GM12878 (cell line): ENCODE data around the gene CHRM4. TPM values are rescaled to one million over a fixed set of nuclear protein-coding genes. Genes with fewer than 3 reads are reported as not detected.

Experiments used
- ATAC-seq: fragments of 200-7000 bp; cut with Tn5 transposase; 3 replicates; pipeline ENCODE4 v1.9.1; 2020; ENCODE audit warnings: mild to moderate bottlenecking, moderate library complexity
- BruUV-seq: library from RNA; stranded (reverse); fragments of 400-500 nt; replicated peaks from 2 replicates; lab custom pipeline; 2021; lab: Mats Ljungman, UMichigan
- CTCF ChIA-PET: fragments of 300-600 bp; sonication (Branson Sonifier 250); formaldehyde crosslinking; extraction: SDS; loops from one replicate; lab custom pipeline; 2021; ENCODE audit warnings: inconsistent platforms; lab: Yijun Ruan, JAX
- POLR2A ChIA-PET: fragments of 350-600 bp; formaldehyde crosslinking; extraction: SDS; loops from one replicate; lab custom pipeline; 2021; ENCODE audit warnings: inconsistent platforms; lab: Charles Lee
- RAD21 ChIA-PET: fragments of 300-600 bp; sonication (Branson Sonifier 250); formaldehyde crosslinking; loops from one replicate; lab custom pipeline; 2023; ENCODE audit warnings: antibody characterized with exemption; ENCODE audit not compliant: unreplicated experiment; lab: Charles Lee
- SMC1A ChIA-PET: fragments of 300-600 bp; sonication (Branson Sonifier 250); formaldehyde crosslinking; loops from one replicate; lab custom pipeline; 2023; ENCODE audit not compliant: unreplicated experiment, uncharacterized antibody; lab: Charles Lee
- DNase-seq: peaks from one replicate; pipeline ENCODE4 v3.0.0-alpha.2; 2011; ENCODE audit warnings: low read depth, low spot score
- FAIRE-seq: peaks from 3 replicates; lab custom pipeline; 2011; peaks lifted over from hg19 to GRCh38; lab: Jason Lieb, UNC
- H2AFZ ChIP-seq: 2 replicates; pipeline ENCODE4 v1.6.0; 2011; ENCODE audit warnings: low read depth, low read length, control low read depth; ENCODE audit not compliant: control insufficient read depth
- H3K27ac ChIP-seq: 2 replicates; pipeline ENCODE4 v1.5.1; 2011; ENCODE audit warnings: control low read depth; ENCODE audit not compliant: control insufficient read depth, insufficient read depth
- H3K27me3 ChIP-seq, 2 experiments: replicated peaks in 1 of 2; 2 replicates each; pipeline versions ENCODE4 v1.6.0 to v1.6.1; 2011; ENCODE audit warnings: low read length in 1 of 2; ENCODE audit not compliant: control insufficient read depth in 2 of 2, insufficient read depth in 2 of 2
- H3K36me3 ChIP-seq, 2 experiments: 2 replicates each; pipeline ENCODE4 v1.5.1; 2011; ENCODE audit warnings: low read length in 1 of 2; ENCODE audit not compliant: control insufficient read depth in 2 of 2, insufficient read depth in 2 of 2
- H3K4me1 ChIP-seq: 2 replicates; pipeline ENCODE4 v1.6.1; 2011; ENCODE audit warnings: mild to moderate bottlenecking, low read length, moderate library complexity, mixed read lengths; ENCODE audit not compliant: control insufficient read depth, insufficient read depth
- H3K4me2 ChIP-seq: 2 replicates; pipeline ENCODE4 v1.6.0; 2011; ENCODE audit warnings: control low read depth; ENCODE audit not compliant: control insufficient read depth, insufficient read depth
- H3K4me3 ChIP-seq: fragments of 200-600 bp; sonication (generic); 2 replicates; pipeline ENCODE4 v1.5.1; 2016
- H3K79me2 ChIP-seq: 2 replicates; pipeline ENCODE4 v1.6.0; 2011; ENCODE audit warnings: low read length; ENCODE audit not compliant: control insufficient read depth, insufficient read depth
- H3K9ac ChIP-seq: 2 replicates; pipeline ENCODE4 v1.8.0; 2011; ENCODE audit warnings: low read length, control low read depth, mixed read lengths; ENCODE audit not compliant: control insufficient read depth, insufficient read depth
- H3K9me3 ChIP-seq: replicated peaks from 3 replicates; pipeline ENCODE4 v1.5.1; 2011; ENCODE audit warnings: mild to moderate bottlenecking, low read length; ENCODE audit not compliant: control insufficient read depth, insufficient read depth
- H4K20me1 ChIP-seq: 2 replicates; pipeline ENCODE4 v1.6.0; 2011; ENCODE audit not compliant: control insufficient read depth, insufficient read depth
- HDAC2 ChIP-seq: fragments of 200-600 bp; sonication (generic); IDR thresholded peaks from 2 replicates; pipeline ENCODE4 v1.6.1; 2017
- KAT2A ChIP-seq: conservative IDR thresholded peaks from 2 replicates; pipeline ENCODE4 v1.6.1; 2011; ENCODE audit warnings: low read depth, low read length; ENCODE audit not compliant: control insufficient read depth
- POU2F2 ChIP-seq: IDR thresholded peaks from 3 replicates; pipeline ENCODE4 v1.6.1; 2011; ENCODE audit warnings: low read depth, mild to moderate bottlenecking, low read length, borderline replicate concordance
- RUNX3 ChIP-seq: IDR thresholded peaks from 2 replicates; pipeline ENCODE4 v1.6.1; 2012; ENCODE audit warnings: low read length, inconsistent platforms
- SIX5 ChIP-seq: IDR thresholded peaks from 2 replicates; pipeline ENCODE4 v1.6.1; 2011; ENCODE audit warnings: mild to moderate bottlenecking, low read depth, low read length, moderate library complexity; ENCODE audit not compliant: severe bottlenecking
- SREBF1 ChIP-seq: IDR thresholded peaks from 2 replicates; pipeline ENCODE4 v1.6.1; 2012; ENCODE audit warnings: mild to moderate bottlenecking, low read length
- ZBTB40 ChIP-seq: fragments of 450-650 bp; IDR thresholded peaks from 2 replicates; pipeline ENCODE4 v1.6.1; 2016; ENCODE audit warnings: mild to moderate bottlenecking, moderate library complexity, borderline replicate concordance
- WGBS: methylation state at CpG from one replicate; pipeline ENCODE4 v1.1.6; 2016; ENCODE audit warnings: low lambda C conversion rate; ENCODE audit not compliant: insufficient replicate concordance, insufficient coverage; ENCODE audit errors: missing lambda C conversion rate; 5-methylcytosine and 5-hydroxymethylcytosine counted together
- in situ Hi-C: fragments of 300-500 bp; cut with MboI; formaldehyde crosslinking; loops from 9 replicates; pipeline ENCODE4 v1.14.3; 2018; ENCODE audit warnings: mixed read lengths
- intact Hi-C: fragments of 100-400 bp; cut with micrococcal nuclease; formaldehyde crosslinking; loops from one replicate; pipeline ENCODE4 v1.14.2; 2022; ENCODE audit not compliant: unreplicated experiment
- polyA plus RNA-seq, 11 experiments: library from polyadenylated mRNA; depleted of rRNA in 4 of 11; unstranded in 6 of 11; stranded (reverse) in 5 of 11; fragments of >200 nt; fragmentation: Nextera tagmentation in 4 of 11; fragmentation: Illumina TruSeq in 1 of 11; extraction: Ambion mirVana in 4 of 11; extraction: Trizol in 1 of 11; gene quantifications; 1 replicate in 1 of 11; 2 replicates in 10 of 11; pipeline versions ENCODE4 v1.2.1 to v1.2.3, GENCODE V29; 2011 to 2016; ENCODE audit warnings: inconsistent platforms in 2 of 11, missing spikeins in 2 of 11, low read depth in 1 of 11
- total RNA-seq, 4 experiments: library from RNA; depleted of rRNA in 3 of 4; stranded (reverse); fragments of >200 nt in 3 of 4; fragmentation: Illumina TruSeq in 1 of 4; extraction: Trizol in 1 of 4; gene quantifications; 2 replicates each; pipeline versions ENCODE4 v1.2.1 to v1.2.3, GENCODE V29; 2013 to 2021

The CHRM4 gene
- total and polyA plus RNA-seq, 10 of the 15 experiments (the other 5 are each of a cell fraction or from before 2014, with no cell fraction given): 0.12 to 0.23 (median 0.13) TPM; not detected in 7

GRCh38 chr11:46421257-46421880, 29.8 kb upstream of the CHRM4 start:
- Histone ChIP-seq H3K36me3 (peaks cover 2 to 5% of the 10 kb centered on the region in 2 experiments; a peak in 3 of 4 replicates), H3K4me1 (no peaks in the 10 kb centered on the region), H3K9me3 (no peaks in the 10 kb centered on the region), H4K20me1 (no peaks in the 10 kb centered on the region), H3K27me3 (no peaks in the 10 kb centered on the region), H3K27ac (no peak overlapping the region), H3K4me2 (no peak overlapping the region), H3K79me2 (no peaks in the 10 kb centered on the region), H2AFZ (no peak overlapping the region), H3K4me3 (no peak overlapping the region), H3K9ac (no peak overlapping the region)
- ATAC-seq (no peak), DNase-seq (no peak), FAIRE-seq (no peak)
- ChIA-PET POLR2A (interaction anchor here (0.6 kb wide), 1 partner anchor 21 kb away, joined by 5 read pairs; no protein-coding TSS in a partner anchor), CTCF (interaction anchor here (0.7 to 1.7 kb wide), 3 partner anchors 11 to 25 kb away, joined by 3 to 4 read pairs (median 3); no protein-coding TSS in a partner anchor), RAD21 (interaction anchor here (1.7 kb wide), 1 partner anchor 69 kb away, joined by 4 read pairs; no protein-coding TSS in a partner anchor), SMC1A (interaction anchor here (0.8 to 1.0 kb wide), 2 partner anchors 14 to 68 kb away, joined by 3 to 4 read pairs; no protein-coding TSS in a partner anchor)
- intact Hi-C loops: no loop called here
- WGBS: 92% methylated on average over 8 of the region's 8 CpGs
- TF ChIP-seq ZBTB40 (no peak), KAT2A (no peak), RUNX3 (no peak), POU2F2 (no peak), SREBF1 (no peak), SIX5 (no peak), HDAC2 (no peak)
- in situ Hi-C loops: no loop called here
- no TSS peak for BruUV-seq
